Spleen (tissue), 11 donors: Measurements from ENCODE around the gene CNOT6. TPM values are rescaled to one million over a fixed set of nuclear protein-coding genes. Genes with fewer than 3 reads are reported as not detected.
"Not testable (repeated sequence)": the region's sequence is repeated elsewhere in the genome, so short reads cannot be mapped to it uniquely, and the experiment has no call there.

ENCODE experiments used
- DNase-seq: peaks from one replicate; pipeline ENCODE4 v3.0.0-alpha.2; 2020
- H3K27ac ChIP-seq, 8 donors: fragments of 200-600 bp; sonication (generic) in 7 of 8; 1 replicate in 4 of 8; 2 replicates in 4 of 8; pipeline versions ENCODE4 v1.5.0 to v1.8.0; 2016 to 2021; ENCODE audit warnings: inconsistent platforms in 4 of 8, mild to moderate bottlenecking in 4 of 8, moderate library complexity in 1 of 8
- H3K27me3 ChIP-seq, 7 donors: fragments of 200-600 bp; sonication (generic) in 6 of 7; replicated peaks in 1 of 7; 1 replicate in 4 of 7; 2 replicates in 3 of 7; pipeline versions ENCODE4 v1.5.0 to v1.8.0; 2016 to 2021; ENCODE audit warnings: inconsistent platforms in 3 of 7, mild to moderate bottlenecking in 1 of 7
- H3K36me3 ChIP-seq, 6 donors: fragments of 200-600 bp; sonication (generic) in 5 of 6; 1 replicate in 4 of 6; 2 replicates in 2 of 6; pipeline versions ENCODE4 v1.5.0 to v1.8.0; 2016 to 2021; ENCODE audit warnings: inconsistent platforms in 2 of 6
- H3K4me1 ChIP-seq, 6 donors: fragments of 200-600 bp; sonication (generic) in 5 of 6; 1 replicate in 3 of 6; 2 replicates in 3 of 6; pipeline versions ENCODE4 v1.5.0 to v1.8.0; 2016 to 2021; ENCODE audit warnings: inconsistent platforms in 3 of 6
- H3K4me3 ChIP-seq, 8 donors: fragments of 200-600 bp; sonication (generic) in 7 of 8; 1 replicate in 4 of 8; 2 replicates in 4 of 8; pipeline versions ENCODE4 v1.5.0 to v1.8.0; 2016 to 2021; ENCODE audit warnings: inconsistent platforms in 4 of 8, mild to moderate bottlenecking in 4 of 8, moderate library complexity in 2 of 8
- H3K9me3 ChIP-seq, 8 donors: fragments of 200-600 bp; sonication (generic) in 7 of 8; 1 replicate in 4 of 8; 2 replicates in 4 of 8; pipeline versions ENCODE4 v1.5.0 to v1.8.0; 2016 to 2021; ENCODE audit warnings: inconsistent platforms in 4 of 8
- CTCF ChIP-seq, 11 experiments: fragments of 200-600 bp in 7 of 11; fragments of 450-650 bp in 4 of 11; sonication (generic) in 4 of 11; IDR thresholded peaks in 8 of 11; conservative IDR thresholded peaks in 3 of 11; 1 replicate in 7 of 11; 2 replicates in 4 of 11; pipeline versions ENCODE4 v1.4.0 to v1.8.0; 2016 to 2021; ENCODE audit warnings: antibody characterized with exemption in 11 of 11, inconsistent platforms in 4 of 11, mild to moderate bottlenecking in 1 of 11
- POLR2A ChIP-seq, 3 donors: fragments of 450-650 bp; IDR thresholded peaks; one replicate each; pipeline ENCODE4 v1.5.1; 2017; ENCODE audit warnings: antibody characterized with exemption in 3 of 3, mild to moderate bottlenecking in 1 of 3
- POLR2AphosphoS5 ChIP-seq, 3 donors: sonication (generic); formaldehyde crosslinking; IDR thresholded peaks; one replicate each; pipeline ENCODE4 v1.5.1; 2017; ENCODE audit warnings: antibody characterized with exemption in 3 of 3
- WGBS, 5 donors: extraction: QIAGEN DNeasy Blood & Tissue Kit in 3 of 5; methylation state at CpG; one replicate each; pipeline versions ENCODE4 v1.1.5 to v1.1.7; 2013 to 2018; 5-methylcytosine and 5-hydroxymethylcytosine counted together
- intact Hi-C: fragments of 100-400 bp; cut with DNase I; formaldehyde crosslinking; loops from one replicate; pipeline ENCODE4 v1.15.0; 2023; ENCODE audit warnings: low total_unique reads
- polyA plus RNA-seq, 3 donors: library from polyadenylated mRNA; stranded (reverse); fragments of 200-250 nt; gene quantifications; one replicate each; pipeline ENCODE4 v1.2.1, GENCODE V29; 2013
- total RNA-seq, 7 donors: library from RNA; depleted of rRNA in 3 of 7; stranded (reverse); fragments of >200 nt in 3 of 7; fragmentation: NEBNext Ultra II Directional in 4 of 7; extraction: Animal tissue kit (Norgen Biotek cat#: 25700) in 4 of 7; gene quantifications; one replicate each; pipeline versions ENCODE4 v1.1.0 to v1.2.1, GENCODE V29; 2016 to 2021
- donor health status: healthy with polysubstance abuse.
- donor health status: DM: no; HTN: no; CAD: no; lungs with moderate emphysema.
- donor health status: DM: no; HTN: no; CAD: no.
- donor health status: Bipolar disorder and iron deficiency.
- donor health status: healthy.
- donor health status: DM: no; HTN: no; CAD: no.
- donor health status: DM: yes; HTN: yes; CAD: no.

The CNOT6 gene
- total and polyA plus RNA-seq, 10 donors = 5.5 to 26.5 (median 21.6) TPM

- no peak for TF ChIP-seq POLR2AphosphoS5 (IDR thresholded peaks at IDR 0.05)
- no peak for TF ChIP-seq POLR2A (IDR thresholded peaks at IDR 0.05)
- no peak for TF ChIP-seq CTCF (IDR thresholded peaks at IDR 0.05 in 8 of 11, conservative IDR thresholded peaks at IDR 0.05 in 3 of 11)
- Histone ChIP-seq H3K9me3 (no peaks in the 10 kb centered on the region), H3K36me3 (peaks cover 0 to 27% (median 0%) of the 10 kb centered on the region in 6 donors), H3K27ac (peak overlapping the region in 6 of 8 donors; percentile 86 to 98 (median 97)), H3K4me3 (peak overlapping the region; percentile 91 to 100 (median 96)), H3K4me1 (peaks cover 23 to 64% (median 42%) of the 10 kb centered on the region in 6 donors), H3K27me3 (no peaks in the 10 kb centered on the region)
- intact Hi-C loops = no loop called here
- DNase-seq = no peak
- WGBS, 5 donors = 30 to 38% (median 32%) methylated on average over 7 of the region's 7 CpGs
Measured at GRCh38 chr5:180495292-180495691, 1.1 kb downstream of the CNOT6 start.

DNA sequence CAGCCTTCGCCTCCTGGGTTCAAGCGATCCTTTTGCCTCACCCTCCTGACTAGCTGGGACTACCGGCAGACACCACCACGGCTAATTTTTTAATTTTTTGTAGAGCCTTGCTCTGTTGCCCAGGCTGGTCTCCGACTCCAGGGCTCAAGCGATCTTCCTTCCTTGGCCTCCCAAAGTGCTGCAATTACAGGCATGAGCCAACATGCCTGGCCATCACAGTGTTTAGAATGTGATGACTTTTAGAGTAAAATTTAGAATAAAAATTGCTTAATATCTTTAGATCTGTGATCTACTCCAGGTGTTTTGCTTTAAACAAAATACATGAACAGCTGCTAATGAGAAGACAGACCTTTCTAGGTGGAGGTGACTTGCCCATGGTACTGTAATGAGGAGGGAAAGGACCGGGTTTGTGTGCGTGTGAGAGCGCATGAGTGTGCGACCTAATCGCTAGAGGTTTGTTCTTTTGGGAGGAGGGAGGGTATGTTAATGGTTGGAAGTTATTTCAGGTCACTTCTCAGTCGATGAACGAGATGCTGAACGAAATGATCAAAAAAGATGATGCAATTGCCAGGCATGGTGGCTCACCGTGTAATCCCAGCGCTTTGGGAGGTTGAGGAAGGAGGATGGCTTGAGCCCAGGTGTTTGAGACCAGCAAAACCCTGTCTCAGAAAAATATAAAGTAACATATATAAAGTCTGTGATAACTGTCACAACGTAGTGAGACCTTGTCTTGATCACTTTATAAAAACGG lies 2.0 kb downstream of the CNOT6 start:
- Histone ChIP-seq H3K36me3 (peaks cover 0 to 31% (median 0%) of the 10 kb centered on the region in 6 donors), H3K27ac (no peak overlapping the region), H3K4me1 (peaks cover 23 to 64% (median 42%) of the 10 kb centered on the region in 6 donors), H3K27me3 (no peaks in the 10 kb centered on the region), H3K4me3 (peak overlapping the region in 3 of 8 donors; percentile 92 to 100 (median 99)), H3K9me3 (no peaks in the 10 kb centered on the region)
- intact Hi-C loops = no loop called here
- WGBS, 5 donors = 84 to 91% (median 87%) methylated on average over 18 of the region's 18 CpGs
- no peak for TF ChIP-seq POLR2A (IDR thresholded peaks at IDR 0.05)
- no peak for TF ChIP-seq POLR2AphosphoS5 (IDR thresholded peaks at IDR 0.05)
- TF ChIP-seq CTCF (IDR thresholded peaks at IDR 0.05 in 8 of 11, conservative IDR thresholded peaks at IDR 0.05 in 3 of 11) = no peak
- DNase-seq = no peak

- H3K9me3 ChIP-seq, intact Hi-C loops, DNase-seq, H3K27me3 ChIP-seq, H3K27ac ChIP-seq, H3K4me3 ChIP-seq: not testable (repeated sequence)
- 94 to 96% (median 94%) methylated on average over 9 of the region's 9 CpGs for WGBS, 5 donors
- Histone ChIP-seq H3K36me3 (peaks cover 0 to 31% (median 0%) of the 10 kb centered on the region in 6 donors), H3K4me1 (peaks cover 23 to 64% (median 42%) of the 10 kb centered on the region in 6 donors)
Measured at GRCh38 chr5:180496806-180497205, 2.6 kb downstream of the CNOT6 start.

- H3K4me3 ChIP-seq, H3K9me3 ChIP-seq, H3K27me3 ChIP-seq, DNase-seq, H3K27ac ChIP-seq, intact Hi-C loops: not testable (repeated sequence)
- Histone ChIP-seq H3K4me1 (peaks cover 23 to 72% (median 42%) of the 10 kb centered on the region in 6 donors), H3K36me3 (peaks cover 0 to 31% (median 0%) of the 10 kb centered on the region in 6 donors)
- 81 to 92% (median 82%) methylated on average over 7 of the region's 7 CpGs for WGBS, 5 donors
Measured at GRCh38 chr5:180497865-180498264, 3.7 kb downstream of the CNOT6 start.

DNA sequence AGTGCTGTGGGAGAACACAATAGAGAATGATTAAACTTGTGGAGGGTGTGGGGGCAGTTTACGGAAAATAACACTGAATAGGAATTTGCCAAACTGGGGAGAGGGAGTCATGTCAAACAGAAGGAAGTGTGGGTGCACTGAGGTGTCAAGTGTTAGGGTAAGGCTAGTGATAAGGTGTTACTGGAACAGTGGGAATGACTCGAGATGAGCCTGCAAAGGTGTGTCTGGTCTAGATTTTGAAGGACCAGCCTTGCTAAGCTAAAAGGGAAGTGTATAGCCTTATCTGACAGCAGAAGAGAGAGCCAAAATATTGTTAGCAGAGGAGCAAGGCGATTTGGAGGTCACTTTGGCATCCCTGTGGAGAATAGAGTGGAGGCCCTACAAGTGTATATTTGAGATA lies 4.2 kb downstream of the CNOT6 start:
- H3K27ac ChIP-seq = no peak overlapping the region
- H3K4me1 ChIP-seq = peaks cover 21 to 72% (median 39%) of the 10 kb centered on the region in 6 donors
- intact Hi-C loops = no loop called here
- TF ChIP-seq POLR2A (IDR thresholded peaks at IDR 0.05) (no peak), CTCF (IDR thresholded peaks at IDR 0.05 in 8 of 11, conservative IDR thresholded peaks at IDR 0.05 in 3 of 11) (no peak), POLR2AphosphoS5 (IDR thresholded peaks at IDR 0.05) (no peak)
- 81 to 84% (median 83%) methylated on average over 3 of the region's 3 CpGs for WGBS, 5 donors
- no peak overlapping the region for H3K4me3 ChIP-seq
- H3K9me3 ChIP-seq = no peaks in the 10 kb centered on the region
- H3K27me3 ChIP-seq = no peaks in the 10 kb centered on the region
- H3K36me3 ChIP-seq = peaks cover 0 to 31% (median 0%) of the 10 kb centered on the region in 6 donors
- DNase-seq = no peak
